SIG-M5 treated with dmso at 0.1 percent for 504 hours (cell line): Measurements from ENCODE around the gene HHAT.
"Not testable (repeated sequence)": the region's sequence is repeated elsewhere in the genome, so short reads cannot be mapped to it uniquely, and the experiment has no call there.

Experiments used
- DNase-seq: peaks from one replicate; lab custom pipeline; 2025; ENCODE audit not compliant: unreplicated experiment; lab: John Stamatoyannopoulos, UW

HHAT gene

DNA sequence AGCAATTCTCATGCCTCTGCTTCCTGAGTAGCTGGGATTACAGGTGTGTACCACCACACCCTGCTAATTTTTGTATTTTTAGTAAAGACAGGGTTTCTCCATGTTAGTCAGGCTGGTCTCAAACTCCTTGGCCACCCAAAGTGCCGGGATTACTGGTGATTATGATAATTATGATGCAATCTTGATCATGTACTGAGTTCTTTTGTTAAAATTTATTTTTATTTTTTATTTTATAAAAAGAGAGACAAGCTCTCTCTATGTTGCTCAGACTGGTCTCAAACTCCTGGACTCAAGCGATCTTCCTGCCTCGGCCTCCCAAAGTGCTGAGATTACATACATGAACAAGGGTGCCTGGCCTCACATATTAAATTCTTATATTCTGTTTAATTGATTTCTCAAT lies 25.6 kb downstream of the HHAT start:
- not testable (repeated sequence) for DNase-seq

DNA sequence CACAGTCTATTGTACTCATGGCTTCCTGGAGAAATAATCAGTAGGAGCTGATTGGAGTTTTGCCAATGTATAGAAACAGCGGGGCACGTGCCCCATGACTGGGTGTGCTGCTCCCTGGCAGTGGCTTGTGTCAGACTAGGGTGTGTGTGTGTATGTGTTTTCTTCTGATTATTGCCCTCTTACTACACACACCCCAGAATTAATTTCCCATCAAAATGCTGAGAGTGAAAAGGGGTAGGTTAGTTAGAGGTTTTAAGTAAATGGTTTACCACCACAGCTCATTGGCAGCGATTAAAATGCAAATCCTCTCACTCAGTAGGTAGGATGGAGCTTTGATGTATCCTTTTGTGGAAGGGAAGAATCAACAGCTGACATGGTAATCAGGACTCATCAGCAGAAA lies 29.9 kb downstream of the HHAT start:
- DNase-seq = no peak

DNA sequence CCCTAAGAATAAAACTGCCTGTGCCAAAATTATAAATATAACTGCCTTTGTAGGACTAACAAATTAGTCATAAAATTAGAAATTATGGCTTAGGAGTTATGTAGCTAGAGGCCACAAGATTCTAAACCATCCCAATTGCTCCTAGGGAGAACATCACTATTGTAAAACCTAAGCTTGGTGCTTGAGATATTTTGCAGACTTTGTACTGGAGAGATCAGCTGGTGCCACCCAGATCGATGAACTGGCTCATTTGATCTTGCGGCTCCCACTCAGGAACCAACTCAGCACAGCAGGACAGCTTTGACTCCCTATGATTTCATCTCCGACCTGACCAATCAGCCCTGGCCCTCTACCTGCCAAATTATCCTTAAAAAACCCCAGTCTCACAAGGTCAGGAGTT lies 30.6 kb downstream of the HHAT start:
- DNase-seq = no peak

DNA sequence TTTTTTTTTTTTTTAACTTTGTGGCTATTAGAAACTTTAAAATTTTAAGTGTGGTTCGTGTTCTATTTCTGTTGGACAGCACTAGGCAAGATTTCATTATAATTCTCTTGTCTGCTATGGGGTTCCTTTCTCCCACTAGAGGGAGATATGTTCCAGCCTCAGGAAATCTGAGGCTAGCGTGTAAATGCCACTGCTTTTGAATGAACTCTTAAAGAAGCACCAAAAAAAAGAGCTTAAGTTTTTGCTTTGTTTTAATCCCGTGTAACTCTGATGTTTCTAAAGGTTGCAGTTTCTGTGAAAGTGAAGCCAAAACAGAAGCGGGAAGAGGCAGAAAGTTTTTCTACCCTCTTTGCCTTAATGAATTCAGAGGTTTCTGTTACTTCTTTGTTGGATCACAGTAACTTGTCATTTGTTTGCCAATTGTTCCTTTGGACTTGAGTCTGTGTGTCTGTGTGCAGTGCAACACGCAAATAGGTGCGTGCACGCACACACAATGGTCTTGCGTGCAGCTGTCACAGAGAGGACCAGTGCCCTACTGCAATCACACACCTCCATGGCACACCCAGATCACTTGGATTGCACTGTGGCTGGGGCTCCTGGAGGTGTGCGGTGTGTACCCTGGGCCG lies 32.3 kb downstream of the HHAT start:
- DNase-seq = peak; percentile 59

DNA sequence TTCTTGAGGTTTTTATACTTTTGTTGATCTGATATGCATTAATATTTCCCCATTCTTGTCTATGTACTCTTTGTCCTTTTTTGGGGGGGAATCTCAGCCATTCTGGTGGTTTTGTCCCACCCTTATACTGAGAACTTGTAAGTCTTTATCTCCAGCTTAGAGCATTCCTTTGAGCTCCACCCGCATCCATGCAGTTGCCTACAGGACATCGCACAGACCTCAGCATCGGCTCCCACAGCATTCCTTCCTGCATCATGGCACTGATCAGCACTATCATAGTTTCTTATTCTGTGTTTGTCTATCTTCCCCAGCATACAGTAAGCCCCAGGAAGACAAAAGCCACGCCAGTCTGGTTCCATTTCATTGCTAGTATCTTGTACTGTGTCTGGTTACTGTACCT lies 33.0 kb downstream of the HHAT start:
- DNase-seq = no peak

DNA sequence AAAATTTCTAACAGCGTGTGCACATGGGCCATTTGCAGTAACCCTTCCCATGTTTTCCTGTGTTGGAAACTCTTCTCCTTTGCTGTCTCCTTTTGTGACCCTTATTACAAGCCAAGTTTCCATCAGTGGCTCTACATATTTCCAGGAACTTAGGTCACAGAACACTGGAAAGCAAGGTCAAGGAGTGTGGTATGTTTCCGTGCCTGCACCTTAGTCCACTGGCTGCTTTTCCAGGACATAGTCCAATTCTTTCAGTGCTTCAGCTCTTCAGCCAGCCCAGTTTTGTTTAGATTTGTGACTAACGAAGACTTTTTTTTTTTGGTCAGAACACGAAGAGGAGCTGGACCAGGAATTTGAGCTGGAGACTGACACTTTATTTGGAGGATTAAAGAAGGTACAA lies 33.8 kb downstream of the HHAT start:
- no peak for DNase-seq

DNA sequence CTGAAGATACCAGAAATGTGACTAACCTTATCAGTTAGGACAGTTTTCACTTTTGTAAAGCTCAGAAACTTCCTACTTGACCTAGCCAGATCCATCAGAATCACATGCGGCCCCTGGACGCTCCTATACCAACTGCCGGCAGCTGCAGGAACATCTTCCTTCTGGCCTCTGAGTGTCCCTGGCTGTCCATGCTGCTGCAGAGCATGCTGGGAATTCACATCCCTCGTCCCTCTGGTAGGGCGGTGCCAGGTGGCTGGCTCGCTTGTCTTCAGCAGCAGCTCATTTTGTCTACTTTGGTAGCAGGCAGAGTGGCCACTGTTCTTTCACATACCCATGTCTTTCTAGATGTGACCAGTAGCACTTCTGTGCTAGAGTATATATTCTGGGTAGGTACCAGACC lies 34.4 kb downstream of the HHAT start:
- no peak for DNase-seq

DNA sequence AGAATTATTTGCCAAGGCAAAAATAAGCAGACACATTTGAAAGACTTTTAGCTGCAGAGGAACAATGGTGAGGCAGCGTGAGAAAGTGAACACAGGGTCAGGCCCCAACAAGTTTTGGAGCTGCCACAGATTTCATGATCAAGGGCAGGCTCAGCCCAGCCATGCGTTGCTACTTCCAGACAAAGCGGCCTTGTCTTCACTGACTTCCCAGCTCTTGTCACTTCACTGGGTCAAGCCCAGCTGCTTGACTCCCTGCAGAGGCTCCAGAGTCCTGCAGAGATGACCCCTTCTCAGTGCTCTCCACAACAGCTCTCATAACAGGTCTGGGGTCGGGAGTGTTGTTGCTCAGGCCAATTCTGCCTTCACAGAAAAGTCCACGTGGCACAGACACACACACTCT lies 35.8 kb downstream of the HHAT start:
- no peak for DNase-seq

DNA sequence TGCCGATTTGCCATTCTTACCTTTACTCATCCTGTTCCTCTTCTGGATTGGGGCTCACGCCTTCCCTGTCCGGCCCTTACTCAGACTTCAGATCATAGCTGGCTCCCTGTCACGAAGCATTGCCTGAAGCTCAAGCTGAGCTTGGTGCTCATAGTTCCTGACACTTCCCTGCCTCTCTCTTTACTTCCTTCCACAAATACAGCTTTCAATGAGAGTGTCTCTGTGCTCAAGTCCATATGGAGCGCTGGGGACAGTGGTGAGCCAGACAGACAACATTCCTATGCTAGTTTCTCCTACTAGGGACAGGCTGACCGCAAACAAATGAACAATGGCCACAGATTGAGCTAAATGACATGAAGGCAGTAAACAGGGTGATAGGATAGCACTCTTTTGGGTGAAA lies 38.1 kb downstream of the HHAT start:
- no peak for DNase-seq

DNA sequence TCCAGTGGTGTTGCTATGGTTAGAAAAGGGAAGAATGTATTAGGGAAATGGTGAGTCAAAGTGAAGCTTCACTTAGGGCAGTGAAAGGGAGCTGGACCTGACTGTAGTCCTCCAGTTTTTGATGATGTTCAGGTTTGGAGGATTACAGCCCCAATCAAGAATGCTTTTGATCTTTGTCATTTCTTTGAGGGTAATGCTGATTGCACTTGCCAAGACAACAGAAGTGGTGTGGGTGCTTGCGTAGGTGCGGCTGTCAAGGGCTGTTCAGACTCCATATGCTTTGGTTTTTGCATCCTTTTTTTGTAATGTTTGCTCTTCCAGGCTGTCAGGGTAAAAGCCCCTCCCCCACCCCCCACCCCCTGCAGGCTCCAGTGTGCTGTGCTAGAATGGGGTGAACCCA lies 38.9 kb downstream of the HHAT start:
- no peak for DNase-seq

DNA sequence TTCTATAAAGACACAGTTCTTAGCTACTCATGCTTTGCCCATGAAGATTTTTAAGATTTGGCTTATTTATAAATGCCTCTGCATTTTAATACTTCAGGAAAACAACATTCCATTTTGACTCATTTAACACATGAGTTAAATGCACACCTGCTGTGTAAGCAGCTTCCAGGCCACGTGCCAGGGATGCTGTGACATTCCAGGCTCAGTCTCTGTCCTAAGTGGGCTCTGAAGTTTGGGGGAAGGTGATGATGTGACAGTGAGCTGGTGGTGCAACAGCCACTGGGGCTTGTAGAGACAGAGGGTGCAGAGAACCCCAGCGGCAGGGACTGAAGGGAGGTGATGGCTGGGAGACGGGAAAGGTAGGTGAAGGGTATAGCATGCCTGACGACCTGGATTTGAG lies 40.7 kb downstream of the HHAT start:
- DNase-seq = no peak

DNA sequence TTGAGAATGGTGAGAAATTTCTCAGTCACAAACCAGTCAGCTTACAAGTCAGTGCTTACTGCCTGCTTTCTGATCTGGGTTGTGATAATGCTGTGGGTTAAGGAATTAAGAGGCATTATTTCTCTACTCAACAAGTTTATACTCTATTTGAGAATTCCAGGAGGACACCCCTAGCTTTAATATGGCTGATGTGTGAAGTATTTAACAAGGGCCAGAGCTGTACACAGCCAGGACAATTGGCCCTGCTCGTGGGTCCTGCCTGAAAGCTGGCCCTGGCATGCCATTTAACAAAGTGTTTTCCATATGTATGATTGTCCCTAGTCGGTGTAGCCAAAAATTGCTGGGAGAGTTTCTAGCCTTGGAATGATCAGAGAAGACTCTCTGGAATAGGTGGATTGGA lies 43.2 kb downstream of the HHAT start:
- DNase-seq = no peak

DNA sequence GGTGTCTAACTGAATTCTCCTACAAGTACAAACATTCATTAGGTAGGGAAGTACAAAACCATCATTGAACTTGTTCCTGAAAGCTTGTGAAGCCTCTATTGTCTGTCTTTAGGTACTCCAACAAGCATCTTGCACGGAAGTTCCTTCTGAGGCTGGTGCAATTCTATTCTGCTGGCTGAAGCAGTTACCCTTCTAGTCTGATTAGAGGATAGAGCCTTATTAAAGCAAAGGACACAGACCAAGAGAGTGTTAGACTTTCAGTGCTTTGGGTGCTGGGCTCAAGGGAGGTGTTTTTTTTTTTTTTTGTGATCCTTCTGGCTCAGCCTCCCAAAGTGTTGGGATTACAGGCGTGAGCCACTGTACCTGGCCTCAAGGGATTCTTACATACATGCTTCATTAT lies 43.8 kb downstream of the HHAT start:
- no peak for DNase-seq

DNA sequence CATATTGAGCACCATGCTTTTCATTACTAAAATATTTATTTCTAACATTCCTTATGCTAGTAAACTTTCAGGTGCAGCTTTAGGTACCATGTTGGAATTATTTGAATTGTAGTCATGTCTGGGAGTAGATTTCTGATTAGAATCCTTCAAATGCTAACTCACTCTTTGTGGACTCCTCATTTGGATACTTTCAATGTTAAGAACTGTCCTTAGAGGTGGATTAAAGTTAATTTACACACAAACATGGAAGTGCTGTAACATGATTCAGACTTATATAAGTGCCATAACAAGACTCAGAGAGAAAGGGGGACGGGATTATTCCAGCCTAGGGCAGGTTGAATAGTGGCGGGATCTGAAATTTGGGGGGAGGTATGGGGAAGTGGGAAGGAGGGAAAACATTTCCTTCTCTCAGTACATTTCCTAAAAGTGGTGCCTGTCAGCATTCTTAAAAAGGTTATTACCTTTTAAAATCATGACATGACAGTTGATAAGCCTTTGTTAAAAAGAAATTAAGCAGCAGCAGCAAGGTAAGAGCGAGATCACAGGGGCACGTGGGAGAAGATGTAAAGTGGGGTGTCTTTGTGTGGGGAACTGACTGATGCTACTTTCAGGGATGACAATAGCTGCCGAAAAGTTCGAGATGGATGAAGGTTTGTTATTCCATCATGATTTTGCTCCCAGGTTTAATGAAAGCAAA lies 44.4 kb downstream of the HHAT start:
- no peak for DNase-seq

DNA sequence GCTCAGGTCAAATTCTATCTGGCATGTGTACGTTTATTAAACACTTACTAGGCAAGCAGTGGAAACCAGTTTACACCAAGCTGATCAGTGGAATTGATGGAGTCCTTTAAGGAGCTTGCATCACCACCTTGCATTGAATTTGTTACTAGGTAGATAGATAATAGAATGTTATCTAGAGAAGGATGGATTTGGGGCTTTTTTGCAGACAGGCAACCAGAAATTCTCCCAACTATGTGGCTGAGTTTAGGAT lies 44.9 kb downstream of the HHAT start:
- DNase-seq = no peak

DNA sequence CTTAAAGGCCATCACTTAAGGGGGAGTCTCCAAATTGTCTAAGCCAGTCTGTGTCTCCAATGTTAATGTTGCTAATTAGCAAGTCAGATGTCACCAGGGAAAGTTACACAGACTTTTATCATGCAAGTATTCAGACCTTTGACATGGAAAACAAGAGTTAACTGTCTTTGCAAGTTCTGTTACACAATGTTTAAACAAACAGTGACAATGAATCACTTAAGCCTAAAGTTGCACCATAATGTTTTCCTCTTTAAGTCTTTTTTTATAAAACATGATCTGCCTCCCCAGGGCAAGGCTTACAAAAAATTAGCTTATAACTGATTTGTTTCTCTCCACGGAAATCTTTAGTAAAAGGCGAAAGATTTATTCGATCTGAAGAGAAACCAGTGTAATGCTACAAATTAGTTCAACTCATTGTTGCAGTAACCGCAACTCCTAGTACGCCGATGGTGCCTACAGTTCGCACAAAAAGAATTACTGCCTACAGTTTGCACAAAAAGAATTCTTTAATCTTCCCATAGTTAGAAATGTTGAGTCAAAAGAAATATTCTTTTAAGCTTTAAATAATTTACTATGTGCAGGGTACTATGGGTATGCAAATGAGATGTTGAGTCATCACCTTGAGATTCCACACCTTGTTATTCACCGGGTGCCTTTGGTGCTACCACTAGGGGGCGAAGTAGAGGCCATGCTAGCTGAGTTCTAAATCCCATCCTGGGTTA lies 45.3 kb downstream of the HHAT start:
- DNase-seq = peak; percentile 97

DNA sequence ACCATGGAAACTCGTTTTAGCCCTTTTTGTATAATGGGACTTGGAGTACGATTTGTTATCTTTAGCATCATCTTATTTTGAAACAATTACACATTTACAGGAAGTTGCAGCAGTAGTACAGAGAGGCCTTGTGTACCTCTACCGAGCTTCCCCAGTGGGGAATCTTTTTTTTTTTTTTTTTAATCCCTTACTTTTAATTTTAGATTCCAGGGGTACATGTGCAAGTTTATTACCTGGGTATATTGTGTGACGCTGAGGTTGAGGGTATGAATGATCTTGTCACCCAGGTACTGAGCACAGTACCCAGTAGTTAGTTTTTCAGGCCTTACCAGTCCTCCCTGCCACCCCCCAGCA lies 45.9 kb downstream of the HHAT start:
- no peak for DNase-seq

DNA sequence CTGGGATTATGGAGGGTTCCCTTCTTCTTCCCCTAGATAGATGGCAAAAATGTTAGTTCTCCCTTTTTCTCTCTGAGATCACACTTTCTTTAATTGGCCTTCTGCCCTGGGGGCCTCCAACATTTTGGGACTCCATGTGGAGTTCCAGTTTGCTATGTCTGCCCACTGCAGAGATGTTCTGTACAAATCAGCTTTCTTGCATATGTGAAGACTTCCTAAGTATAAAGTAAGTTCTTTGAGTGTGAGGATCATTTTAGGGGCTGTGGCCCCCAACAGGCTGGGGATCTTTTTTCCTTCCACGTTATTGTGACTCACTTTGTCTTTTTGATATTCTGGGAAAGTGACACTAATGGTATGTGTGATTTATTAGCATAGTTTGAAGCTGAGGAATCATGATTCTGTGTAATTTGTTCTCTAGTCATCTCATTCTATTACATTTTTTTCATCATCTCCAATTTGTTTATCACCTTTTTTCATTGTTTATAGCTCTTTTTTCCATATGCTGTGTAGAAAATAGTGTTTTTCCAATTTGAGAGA lies 48.2 kb downstream of the HHAT start:
- DNase-seq = no peak

DNA sequence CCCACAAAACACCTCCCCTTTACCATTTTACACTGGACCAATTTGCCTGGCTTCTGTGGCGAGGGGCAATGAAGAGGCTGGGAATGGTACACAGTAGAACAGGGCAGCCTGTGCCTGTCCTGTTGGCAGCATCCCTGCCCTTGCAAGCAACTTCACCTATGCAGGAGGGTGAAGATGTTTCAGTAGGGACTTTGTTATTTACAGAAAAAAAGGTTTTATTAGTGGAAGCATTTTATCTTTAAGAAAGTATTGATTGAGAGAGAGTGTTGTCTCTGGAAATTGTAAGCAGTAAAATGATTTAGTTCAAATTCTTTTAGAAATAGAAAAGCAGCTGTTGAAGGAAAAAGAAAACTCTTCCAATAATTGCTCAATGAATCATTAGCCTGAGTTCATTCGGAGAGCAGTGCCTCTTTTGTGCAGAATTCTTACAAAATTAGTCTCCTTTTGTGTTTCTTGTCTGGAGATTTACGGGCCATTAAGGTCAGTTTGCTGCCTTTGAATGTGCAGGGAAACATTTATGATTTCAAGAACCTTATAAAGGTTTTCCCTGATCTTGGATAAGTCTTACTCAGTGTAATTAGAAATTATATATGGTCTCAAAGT lies 49.1 kb downstream of the HHAT start:
- no peak for DNase-seq

DNA sequence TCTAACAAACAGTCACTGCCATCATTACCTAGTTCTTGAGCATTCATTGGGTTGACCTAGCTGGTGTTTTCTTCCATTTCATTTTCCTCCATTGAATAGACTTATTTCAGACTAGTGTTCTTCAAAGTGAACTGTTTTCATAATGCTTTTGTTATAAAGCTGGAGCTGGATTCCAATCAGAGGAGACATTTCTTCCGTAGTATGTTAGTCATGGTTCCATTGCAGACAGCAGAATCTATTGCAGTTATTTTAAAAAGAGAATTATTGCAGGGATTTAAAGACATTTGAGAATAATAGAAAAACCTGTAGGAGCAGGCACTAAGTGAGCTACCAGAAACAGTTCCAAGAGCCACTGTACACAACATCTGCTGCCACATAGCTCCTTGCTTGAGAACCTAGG lies 50.0 kb downstream of the HHAT start:
- no peak for DNase-seq

DNA sequence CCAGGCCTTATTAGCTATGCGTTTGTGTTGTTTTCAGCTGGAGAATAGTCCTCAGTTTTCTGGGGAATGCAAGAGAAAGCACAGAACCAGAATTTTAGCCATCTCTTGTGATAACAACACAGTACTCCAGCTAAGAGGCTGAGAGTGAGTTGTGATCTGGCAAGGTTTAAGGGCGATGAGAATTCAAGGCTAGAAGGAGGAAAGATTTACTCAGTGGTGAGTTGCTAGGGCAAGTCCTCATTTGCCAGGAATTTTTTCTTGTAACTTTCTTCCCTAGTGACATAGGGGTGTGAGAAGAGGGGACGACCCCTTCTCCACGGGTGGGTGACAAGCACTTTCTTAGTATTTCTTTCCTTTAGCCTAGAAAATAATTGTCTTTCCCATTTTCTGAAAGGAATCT lies 53.2 kb downstream of the HHAT start:
- DNase-seq = no peak

DNA sequence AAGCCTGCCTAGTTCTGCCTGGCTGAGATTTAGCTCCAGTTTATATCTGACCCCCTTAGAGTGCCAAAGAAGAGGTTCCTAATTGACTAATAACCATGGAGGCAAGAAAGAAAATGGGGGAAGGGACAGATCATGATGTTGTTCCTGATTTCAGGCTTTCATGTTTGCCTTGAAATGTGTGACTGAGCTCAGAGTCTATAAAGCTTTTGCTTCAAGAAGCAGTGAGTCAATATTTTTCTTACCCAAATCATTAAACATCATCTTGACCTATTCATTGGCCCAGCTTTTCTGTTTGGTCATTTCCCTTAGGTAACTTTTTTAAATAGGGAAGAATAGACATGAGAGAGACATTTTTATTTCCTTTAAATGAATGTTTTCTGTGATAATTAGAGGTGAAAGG lies 55.9 kb downstream of the HHAT start:
- peak; percentile 10 for DNase-seq
